ENCODE data around the gene CCDC170. TPM values are rescaled to one million over a fixed set of nuclear protein-coding genes. Genes with fewer than 3 reads are reported as not detected.

CCDC170 gene
- total and polyA plus RNA-seq, 2 donors (not counting 1 experiment from before 2014, with no cell fraction given): 0.76 to 0.83 TPM

GRCh38 chr6:151617539-151617938 lies 123.7 kb downstream of the CCDC170 start:
- H3K9ac ChIP-seq (ENCODE audit: insufficient read depth, low read length): no peak overlapping the region
- no peaks in the 10 kb centered on the region for H3K79me2 ChIP-seq (ENCODE audit: control insufficient read depth, insufficient read depth, low read length)
- no peaks in the 10 kb centered on the region for H4K20me1 ChIP-seq (ENCODE audit: control insufficient read depth, extremely low read depth, insufficient read depth, low read length)
- no peaks in the 10 kb centered on the region for H3K27me3 ChIP-seq (ENCODE audit: control insufficient read depth, insufficient read depth, low read length)
- no peak overlapping the region for H2AFZ ChIP-seq (ENCODE audit: low read length)
- H3K36me3 ChIP-seq (ENCODE audit: control insufficient read depth, insufficient read depth, low read length): no peaks in the 10 kb centered on the region
- no peaks in the 10 kb centered on the region for H3K9me3 ChIP-seq (ENCODE audit: control insufficient read depth, insufficient read depth, low read depth, low read length)
- no peak overlapping the region for H3K27ac ChIP-seq (ENCODE audit: insufficient read depth, low read length)
- no peak for TF ChIP-seq CTCF (conservative IDR thresholded peaks at IDR 0.05 in 1 of 2, IDR thresholded peaks at IDR 0.05 in 1 of 2; ENCODE audit: low read depth in 1 of 2, low read length in 2 of 2)
- TF ChIP-seq EZH2 (IDR thresholded peaks at IDR 0.05; ENCODE audit: low read length, missing control alignments): no peak
- H3K4me1 ChIP-seq (ENCODE audit: control insufficient read depth, extremely low read depth, insufficient read depth, low read length): no peaks in the 10 kb centered on the region
- H3K4me3 ChIP-seq (replicated peaks in 1 of 4; ENCODE audit: control extremely low read depth in 1 of 4, insufficient read depth in 1 of 4, low read depth in 3 of 4, low read length in 4 of 4): no peak overlapping the region
- peak in 1 of 2 donors; percentile 3 for DNase-seq (ENCODE audit: low read depth in 2 of 2)
- H3K4me2 ChIP-seq (ENCODE audit: extremely low read depth, insufficient read depth, low read length): no peak overlapping the region

GRCh38 chr6:151618717-151619116 lies 124.9 kb downstream of the CCDC170 start:
- TF ChIP-seq CTCF (conservative IDR thresholded peaks at IDR 0.05 in 1 of 2, IDR thresholded peaks at IDR 0.05 in 1 of 2; ENCODE audit: low read depth in 1 of 2, low read length in 2 of 2) (no peak), EZH2 (IDR thresholded peaks at IDR 0.05; ENCODE audit: low read length, missing control alignments) (no peak)
- Histone ChIP-seq H3K27me3 (ENCODE audit: control insufficient read depth, insufficient read depth, low read length) (no peaks in the 10 kb centered on the region), H3K4me1 (ENCODE audit: control insufficient read depth, extremely low read depth, insufficient read depth, low read length) (no peaks in the 10 kb centered on the region), H3K9me3 (ENCODE audit: control insufficient read depth, insufficient read depth, low read depth, low read length) (no peaks in the 10 kb centered on the region), H3K9ac (ENCODE audit: insufficient read depth, low read length) (no peak overlapping the region), H3K36me3 (ENCODE audit: control insufficient read depth, insufficient read depth, low read length) (no peaks in the 10 kb centered on the region), H2AFZ (ENCODE audit: low read length) (no peak overlapping the region), H3K4me2 (ENCODE audit: extremely low read depth, insufficient read depth, low read length) (no peak overlapping the region), H4K20me1 (ENCODE audit: control insufficient read depth, extremely low read depth, insufficient read depth, low read length) (no peaks in the 10 kb centered on the region), H3K79me2 (ENCODE audit: control insufficient read depth, insufficient read depth, low read length) (no peaks in the 10 kb centered on the region), H3K27ac (ENCODE audit: insufficient read depth, low read length) (no peak overlapping the region), H3K4me3 (replicated peaks in 1 of 4; ENCODE audit: control extremely low read depth in 1 of 4, insufficient read depth in 1 of 4, low read depth in 3 of 4, low read length in 4 of 4) (no peak overlapping the region)
- DNase-seq (ENCODE audit: low read depth in 2 of 2): no peak

- H3K36me3 ChIP-seq (ENCODE audit: control insufficient read depth, insufficient read depth, low read length): no peaks in the 10 kb centered on the region
- H3K4me3 ChIP-seq (replicated peaks in 1 of 4; ENCODE audit: control extremely low read depth in 1 of 4, insufficient read depth in 1 of 4, low read depth in 3 of 4, low read length in 4 of 4): no peak overlapping the region
- H4K20me1 ChIP-seq (ENCODE audit: control insufficient read depth, extremely low read depth, insufficient read depth, low read length): no peaks in the 10 kb centered on the region
- H3K9ac ChIP-seq (ENCODE audit: insufficient read depth, low read length): no peak overlapping the region
- H3K4me1 ChIP-seq (ENCODE audit: control insufficient read depth, extremely low read depth, insufficient read depth, low read length): no peaks in the 10 kb centered on the region
- no peak overlapping the region for H3K27ac ChIP-seq (ENCODE audit: insufficient read depth, low read length)
- H3K4me2 ChIP-seq (ENCODE audit: extremely low read depth, insufficient read depth, low read length): no peak overlapping the region
- TF ChIP-seq EZH2 (IDR thresholded peaks at IDR 0.05; ENCODE audit: low read length, missing control alignments) (no peak), CTCF (conservative IDR thresholded peaks at IDR 0.05 in 1 of 2, IDR thresholded peaks at IDR 0.05 in 1 of 2; ENCODE audit: low read depth in 1 of 2, low read length in 2 of 2) (no peak)
- H3K79me2 ChIP-seq (ENCODE audit: control insufficient read depth, insufficient read depth, low read length): no peaks in the 10 kb centered on the region
- H3K9me3 ChIP-seq (ENCODE audit: control insufficient read depth, insufficient read depth, low read depth, low read length): no peaks in the 10 kb centered on the region
- H3K27me3 ChIP-seq (ENCODE audit: control insufficient read depth, insufficient read depth, low read length): no peaks in the 10 kb centered on the region
- H2AFZ ChIP-seq (ENCODE audit: low read length): no peak overlapping the region
- no peak for DNase-seq (ENCODE audit: low read depth in 2 of 2)
These were observed 126.4 kb downstream of the CCDC170 start for GRCh38 chr6:151620179-151620578.
